A549 (cell line): ENCODE measurements around the gene SLC12A7. TPM values are rescaled to one million over a fixed set of nuclear protein-coding genes. Genes with fewer than 3 reads are reported as not detected.

ENCODE experiments used
- ATAC-seq, 2 experiments: fragments of 200-7000 bp in 1 of 2; fragments of >200 bp in 1 of 2; cut with Nextera tagmentation in 1 of 2; cut with Tn5 transposase in 1 of 2; 3 replicates each; pipeline versions ENCODE4 v1.8.0 to v1.9.1; 2018 to 2020; ENCODE audit warnings: mild to moderate bottlenecking in 1 of 2, moderate library complexity in 1 of 2
- CTCF ChIA-PET: fragments of 300-600 bp; sonication (Branson Sonifier 250); formaldehyde crosslinking; extraction: SDS; loops from one replicate; lab custom pipeline; 2021; ENCODE audit warnings: antibody characterized with exemption, inconsistent platforms; lab: Yijun Ruan, JAX
- POLR2A ChIA-PET: fragments of 350-600 bp; formaldehyde crosslinking; extraction: SDS; loops from one replicate; lab custom pipeline; 2021; ENCODE audit warnings: antibody characterized with exemption, inconsistent platforms; lab: Yijun Ruan, JAX
- DNase-seq, 2 experiments: peaks; one replicate each; pipeline versions ENCODE4 v3.0.0 to v3.0.0-alpha.2; 2011 to 2016; ENCODE audit warnings: low read depth in 1 of 2, low spot score in 1 of 2
- FAIRE-seq: peaks from 2 replicates; lab custom pipeline; 2011; peaks lifted over from hg19 to GRCh38; lab: Jason Lieb, UNC
- H3K27ac ChIP-seq, 2 experiments: fragments of >200 bp; sonication (Bioruptor Twin); formaldehyde crosslinking; 3 replicates each; pipeline ENCODE4 v1.5.1; 2016 to 2017
- H3K4me1 ChIP-seq: fragments of >200 bp; sonication (Bioruptor Twin); formaldehyde crosslinking; 3 replicates; pipeline ENCODE4 v1.6.1; 2016
- H3K4me2 ChIP-seq: fragments of >200 bp; sonication (Bioruptor Twin); formaldehyde crosslinking; 3 replicates; pipeline ENCODE4 v1.6.1; 2016
- H3K4me3 ChIP-seq: fragments of >200 bp; sonication (Bioruptor Twin); formaldehyde crosslinking; 3 replicates; pipeline ENCODE4 v1.5.1; 2016
- H3K9me3 ChIP-seq: fragments of >200 bp; sonication (Bioruptor Twin); formaldehyde crosslinking; 3 replicates; pipeline ENCODE4 v1.6.1; 2016
- BHLHE40 ChIP-seq: IDR thresholded peaks from 2 replicates; pipeline ENCODE4 v1.6.1; 2012; ENCODE audit warnings: low read depth, low read length, inconsistent platforms
- CBX2 ChIP-seq: fragments of 200-600 bp; sonication (generic); IDR thresholded peaks from 2 replicates; pipeline ENCODE4 v1.6.1; 2016; ENCODE audit warnings: low read depth, mild to moderate bottlenecking, borderline replicate concordance
- CHD4 ChIP-seq: fragments of 200-600 bp; sonication (generic); IDR thresholded peaks from 2 replicates; pipeline ENCODE4 v1.6.1; 2016; ENCODE audit warnings: antibody characterized with exemption, mild to moderate bottlenecking, borderline replicate concordance
- EHF ChIP-seq: fragments of 250-450 bp; sonication (Bioruptor Pico); IDR thresholded peaks from 2 replicates; pipeline ENCODE4 v1.5.0; 2020; ENCODE audit warnings: mild to moderate bottlenecking
- ELK1 ChIP-seq: fragments of 150-350 bp; IDR thresholded peaks from 2 replicates; pipeline ENCODE4 v1.6.1; 2014; ENCODE audit warnings: low read depth, mild to moderate bottlenecking, low read length
- EP300 ChIP-seq, 2 experiments: fragments of >200 bp; sonication (Bioruptor Twin); formaldehyde crosslinking; IDR thresholded peaks; 2 replicates in 1 of 2; 3 replicates in 1 of 2; pipeline ENCODE4 v1.6.1; 2016 to 2017
- FOSB ChIP-seq: fragments of 250-450 bp; sonication (Bioruptor Pico); IDR thresholded peaks from 2 replicates; pipeline ENCODE4 v1.5.0; 2020; ENCODE audit warnings: mild to moderate bottlenecking, moderate library complexity
- GATA3 ChIP-seq: IDR thresholded peaks from 2 replicates; pipeline ENCODE4 v1.6.1; 2012; ENCODE audit warnings: borderline replicate concordance
- HDAC2 ChIP-seq: fragments of 200-600 bp; sonication (generic); IDR thresholded peaks from 2 replicates; pipeline ENCODE4 v1.6.1; 2016
- HOXB13 ChIP-seq: fragments of 250-450 bp; sonication (Bioruptor Pico); IDR thresholded peaks from 2 replicates; pipeline ENCODE4 v1.5.0; 2020; ENCODE audit warnings: low read depth, mild to moderate bottlenecking, moderate library complexity
- KDM5A ChIP-seq: fragments of 200-600 bp; sonication (generic); IDR thresholded peaks from 2 replicates; pipeline ENCODE4 v1.6.1; 2016; ENCODE audit warnings: antibody characterized with exemption, mild to moderate bottlenecking
- MAZ ChIP-seq: fragments of 150-350 bp; IDR thresholded peaks from 2 replicates; pipeline ENCODE4 v1.6.1; 2014; ENCODE audit warnings: antibody characterized with exemption, low read depth, low read length, borderline replicate concordance
- MYC ChIP-seq: IDR thresholded peaks from 2 replicates; pipeline ENCODE4 v1.6.1; 2012; ENCODE audit warnings: mild to moderate bottlenecking, inconsistent platforms, low read length, improper control_type of control experiment, borderline replicate concordance
- PHF8 ChIP-seq: fragments of 200-600 bp; sonication (generic); IDR thresholded peaks from 2 replicates; pipeline ENCODE4 v1.6.1; 2016; ENCODE audit warnings: low read depth, mild to moderate bottlenecking, antibody characterized with exemption, moderate library complexity, borderline replicate concordance
- RARB ChIP-seq: fragments of 250-450 bp; sonication (Bioruptor Pico); IDR thresholded peaks from 2 replicates; pipeline ENCODE4 v1.8.0; 2021; ENCODE audit warnings: mild to moderate bottlenecking, moderate library complexity
- SMC3 ChIP-seq: fragments of >200 bp; sonication (Bioruptor Twin); formaldehyde crosslinking; IDR thresholded peaks from 3 replicates; pipeline ENCODE4 v1.6.1; 2018; ENCODE audit warnings: inconsistent platforms
- SREBF2 ChIP-seq: fragments of 450-650 bp; IDR thresholded peaks from 2 replicates; pipeline ENCODE4 v1.6.1; 2014; ENCODE audit warnings: mild to moderate bottlenecking, moderate library complexity
- TFCP2L1 ChIP-seq: fragments of 250-450 bp; sonication (Bioruptor Pico); IDR thresholded peaks from 2 replicates; pipeline ENCODE4 v1.5.0; 2021; ENCODE audit warnings: mild to moderate bottlenecking
- ZC3H11A ChIP-seq: fragments of 450-650 bp; IDR thresholded peaks from 2 replicates; pipeline ENCODE4 v1.6.1; 2014; ENCODE audit warnings: antibody characterized with exemption, mild to moderate bottlenecking
- ZSCAN20 ChIP-seq: fragments of 250-450 bp; sonication (Bioruptor Pico); IDR thresholded peaks from 2 replicates; pipeline ENCODE4 v1.8.0; 2022; ENCODE audit warnings: mild to moderate bottlenecking, moderate library complexity
- WGBS: methylation state at CpG from one replicate; pipeline ENCODE4 v1.1.6; 2017; ENCODE audit errors: missing lambda C conversion rate; 5-methylcytosine and 5-hydroxymethylcytosine counted together
- polyA plus RNA-seq, 4 experiments: library from polyadenylated mRNA; depleted of rRNA in 3 of 4; stranded (reverse); fragments of >200 nt; fragmentation: RNase III in 1 of 4; extraction: RNeasy Plus Mini Kit Qiagen cat#74134 plus additional on column Dnase treatment in 1 of 4; gene quantifications; 2 replicates in 3 of 4; 3 replicates in 1 of 4; pipeline ENCODE4 v1.2.3, GENCODE V29; 2011 to 2017
- TF ChIP-seq, protein P1 (sequence below): fragments of >200 bp; sonication (Bioruptor Twin); formaldehyde crosslinking; IDR thresholded peaks from 3 replicates; pipeline ENCODE4 v1.6.1; 2016

SLC12A7 gene
- polyA plus RNA-seq, 2 of the 4 experiments (the other 2 are of a cell fraction), result 11.2 to 22.5 TPM

GRCh38 chr5:1156033-1156753, 44.3 kb upstream of the SLC12A7 start:
- peak overlapping the region in 1 of 2 experiments; percentile 63; a peak in 1 of 6 replicates for H3K27ac ChIP-seq
- TF ChIP-seq, protein P1, sequence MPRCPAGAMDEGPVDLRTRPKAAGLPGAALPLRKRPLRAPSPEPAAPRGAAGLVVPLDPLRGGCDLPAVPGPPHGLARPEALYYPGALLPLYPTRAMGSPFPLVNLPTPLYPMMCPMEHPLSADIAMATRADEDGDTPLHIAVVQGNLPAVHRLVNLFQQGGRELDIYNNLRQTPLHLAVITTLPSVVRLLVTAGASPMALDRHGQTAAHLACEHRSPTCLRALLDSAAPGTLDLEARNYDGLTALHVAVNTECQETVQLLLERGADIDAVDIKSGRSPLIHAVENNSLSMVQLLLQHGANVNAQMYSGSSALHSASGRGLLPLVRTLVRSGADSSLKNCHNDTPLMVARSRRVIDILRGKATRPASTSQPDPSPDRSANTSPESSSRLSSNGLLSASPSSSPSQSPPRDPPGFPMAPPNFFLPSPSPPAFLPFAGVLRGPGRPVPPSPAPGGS, result no peak
- TF ChIP-seq MYC (no peak), SREBF2 (no peak), KDM5A (no peak), MAZ (no peak), RARB (CRISPR knock-in tag) (no peak), HDAC2 (no peak), TFCP2L1 (CRISPR knock-in tag) (no peak), EP300 (IDR thresholded peaks at IDR 0.05) (no peak), GATA3 (no peak), CBX2 (no peak), PHF8 (no peak), ELK1 (no peak), EHF (CRISPR knock-in tag) (no peak)
- ChIA-PET POLR2A (no interaction called here), CTCF (interaction anchor here (0.7 to 1.2 kb wide), 5 partner anchors 9 to 18 kb away, joined by 3 to 5 read pairs (median 4); no protein-coding TSS in a partner anchor)
- no peak for DNase-seq
- H3K4me1 ChIP-seq, result peaks cover 10% of the 10 kb centered on the region; the same call in 2 of the 3 replicates
- ATAC-seq, result no peak
- peak overlapping the region; percentile 42 for H3K4me3 ChIP-seq
- peak overlapping the region; percentile 77 for H3K4me2 ChIP-seq
- FAIRE-seq, result no peak
- 84% methylated on average over 10 of the region's 51 CpGs for WGBS
- no peaks in the 10 kb centered on the region for H3K9me3 ChIP-seq

DNA sequence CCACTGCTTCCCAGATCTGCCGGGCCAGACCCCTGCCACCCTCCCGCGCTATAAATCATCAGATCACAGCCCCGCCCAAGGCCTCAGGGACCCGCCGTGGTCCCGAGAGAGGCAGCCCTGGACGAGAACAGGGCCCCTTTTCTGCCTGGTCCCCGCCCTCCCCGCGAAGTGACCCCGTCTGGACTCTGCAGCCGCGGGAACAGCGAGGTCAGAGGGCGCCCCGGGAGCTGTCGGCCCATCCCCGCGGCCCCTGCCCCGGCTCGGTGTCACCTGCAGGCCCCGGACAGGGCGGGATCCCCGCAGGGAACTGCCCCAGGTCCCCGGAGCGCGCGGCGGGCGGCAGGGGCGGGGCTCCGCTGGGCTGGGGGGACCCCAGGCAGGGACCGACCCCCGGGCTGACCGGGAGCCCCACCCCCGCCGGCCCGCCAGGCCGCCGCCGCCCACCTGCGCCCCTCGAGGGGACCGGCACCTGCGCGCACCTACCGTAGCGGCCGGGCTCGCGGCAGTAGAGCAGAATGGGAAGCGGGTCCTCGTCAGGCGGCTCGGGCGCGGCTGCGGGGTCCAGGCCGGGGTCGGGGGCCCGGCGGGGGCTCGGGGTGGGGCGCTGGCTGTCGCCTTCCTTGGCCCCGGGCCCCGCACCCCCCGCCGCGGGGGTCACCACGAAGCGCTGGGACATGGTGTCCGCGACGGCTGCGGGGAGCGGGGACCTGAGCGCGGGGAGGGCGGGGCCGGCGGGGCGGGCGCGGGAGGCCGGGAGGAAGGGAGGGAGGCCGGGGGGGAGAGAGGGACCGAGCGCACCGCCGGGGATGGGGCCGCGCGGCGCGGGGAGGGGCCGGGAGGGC, 43.5 kb upstream of the SLC12A7 start:
- TF ChIP-seq RARB (CRISPR knock-in tag) (no peak), CHD4 (no peak), HOXB13 (no peak), BHLHE40 (no peak), ZSCAN20 (no peak), SMC3 (no peak), HDAC2 (no peak), FOSB (no peak), ELK1 (no peak), ZC3H11A (no peak)
- TF ChIP-seq, protein P1, result no peak
- FAIRE-seq, result no peak
- ChIA-PET CTCF (interaction anchor here (1.7 to 7.4 kb wide), 3 partner anchors 12 to 19 kb away, joined by 10 to 55 read pairs (median 17); no protein-coding TSS in a partner anchor), POLR2A (no interaction called here)
- peak overlapping the region in 1 of 2 experiments; percentile 63; a peak in 3 of 6 replicates for H3K27ac ChIP-seq
- no peak; a peak in 1 of 6 replicates for ATAC-seq
- H3K4me2 ChIP-seq, result peak overlapping the region; percentile 77
- peak overlapping the region; percentile 42 for H3K4me3 ChIP-seq
- peaks cover 8% of the 10 kb centered on the region; the same call in 1 of the 3 replicates for H3K4me1 ChIP-seq
- no peaks in the 10 kb centered on the region for H3K9me3 ChIP-seq
- no peak for DNase-seq
- WGBS, result 29% methylated on average over 1 of the region's 98 CpGs
